Astrocyte of the spinal cord (primary cell): Measurements from ENCODE around the gene SPOCD1.

Source experiments
- DNase-seq: peaks from one replicate; pipeline ENCODE4 v3.0.0; 2011; ENCODE audit warnings: low read depth, low spot score
- H3K4me3 ChIP-seq: 2 replicates; pipeline ENCODE4 v1.5.1; 2011; ENCODE audit warnings: low read depth, mild to moderate bottlenecking, low read length, moderate library complexity
- CTCF ChIP-seq: IDR thresholded peaks from 2 replicates; pipeline ENCODE4 v1.5.1; 2012; ENCODE audit warnings: low read depth, mild to moderate bottlenecking, low read length, inconsistent platforms
- in situ Hi-C: cut with HindIII; loops from 2 replicates; pipeline ENCODE4 v1.10.0; 2017; ENCODE audit warnings: low sequenced_read_pairs

SPOCD1 gene

GRCh38 chr1:31760471-31761470, 55.1 kb downstream of the SPOCD1 start:
- in situ Hi-C loops = no loop called here
- DNase-seq = peak; percentile 56
- TF ChIP-seq CTCF = no peak
- peak overlapping the region; percentile 55 for H3K4me3 ChIP-seq

GRCh38 chr1:31759298-31760023, 56.4 kb downstream of the SPOCD1 start:
- no peak overlapping the region for H3K4me3 ChIP-seq
- no peak for TF ChIP-seq CTCF
- in situ Hi-C loops = no loop called here
- no peak for DNase-seq

- DNase-seq = no peak
- TF ChIP-seq CTCF = no peak
- H3K4me3 ChIP-seq = no peak overlapping the region
- in situ Hi-C loops = no loop called here
Observed at GRCh38 chr1:31758823-31759222, 57.0 kb downstream of the SPOCD1 start.

- DNase-seq = no peak
- in situ Hi-C loops = no loop called here
- TF ChIP-seq CTCF = no peak
- H3K4me3 ChIP-seq = no peak overlapping the region
Observed at GRCh38 chr1:31757989-31758388, 57.8 kb downstream of the SPOCD1 start.

GRCh38 chr1:31757204-31757679, 58.6 kb downstream of the SPOCD1 start:
- no peak overlapping the region for H3K4me3 ChIP-seq
- DNase-seq = no peak
- no peak for TF ChIP-seq CTCF
- in situ Hi-C loops = no loop called here

GRCh38 chr1:31756578-31756977, 59.2 kb downstream of the SPOCD1 start:
- in situ Hi-C loops = no loop called here

More at GRCh38 chr1:31756578-31756977, 59.2 kb downstream of the SPOCD1 start:
- DNase-seq = no peak
- H3K4me3 ChIP-seq = no peak overlapping the region
- no peak for TF ChIP-seq CTCF
